GM19240 (cell line): ENCODE data around the gene DAAM1.

Experiments used
- DNase-seq: peaks from one replicate; pipeline ENCODE4 v3.0.0; 2011; ENCODE audit warnings: low spot score; ENCODE audit not compliant: insufficient read length

The DAAM1 gene

GRCh38 chr14:59292028-59292427 is 103.6 kb downstream of the DAAM1 start:
- DNase-seq, result no peak

- no peak for DNase-seq
Measured at GRCh38 chr14:59292921-59293534, 104.6 kb downstream of the DAAM1 start.

GRCh38 chr14:59293935-59294661 is 105.6 kb downstream of the DAAM1 start:
- no peak for DNase-seq

- no peak for DNase-seq
Measured at GRCh38 chr14:59294662-59294992, 106.2 kb downstream of the DAAM1 start.

GRCh38 chr14:59295951-59296350 is 107.5 kb downstream of the DAAM1 start:
- no peak for DNase-seq

- DNase-seq, result no peak
Measured at GRCh38 chr14:59296508-59296907, 108.0 kb downstream of the DAAM1 start.

- DNase-seq, result no peak
Measured at GRCh38 chr14:59297071-59297776, 108.8 kb downstream of the DAAM1 start.

GRCh38 chr14:59299731-59300130 is 111.3 kb downstream of the DAAM1 start:
- DNase-seq, result no peak

GRCh38 chr14:59301354-59301753 is 112.9 kb downstream of the DAAM1 start:
- peak; percentile 26 for DNase-seq

GRCh38 chr14:59302313-59302712 is 113.8 kb downstream of the DAAM1 start:
- DNase-seq, result no peak

- no peak for DNase-seq
Measured at GRCh38 chr14:59303216-59303615, 114.7 kb downstream of the DAAM1 start.

- no peak for DNase-seq
Measured at GRCh38 chr14:59305231-59305630, 116.8 kb downstream of the DAAM1 start.

GRCh38 chr14:59305836-59306555 is 117.5 kb downstream of the DAAM1 start:
- DNase-seq, result no peak

- no peak for DNase-seq
Measured at GRCh38 chr14:59306775-59307174, 118.3 kb downstream of the DAAM1 start.

- no peak for DNase-seq
Measured at GRCh38 chr14:59308086-59308485, 119.6 kb downstream of the DAAM1 start.

GRCh38 chr14:59308673-59309072 is 120.2 kb downstream of the DAAM1 start:
- DNase-seq, result no peak

- no peak for DNase-seq
Measured at GRCh38 chr14:59309291-59309900, 120.9 kb downstream of the DAAM1 start.

GRCh38 chr14:59310633-59311032 is 122.2 kb downstream of the DAAM1 start:
- DNase-seq, result no peak

- no peak for DNase-seq
Measured at GRCh38 chr14:59311723-59312122, 123.3 kb downstream of the DAAM1 start.

GRCh38 chr14:59313144-59313651 is 124.7 kb downstream of the DAAM1 start:
- no peak for DNase-seq
